K562 (cell line): ENCODE measurements around the gene KBTBD13. TPM values are rescaled to one million over a fixed set of nuclear protein-coding genes. Genes with fewer than 3 reads are reported as not detected.

Experiments used
- ATAC-seq: fragments of 200-7000 bp; cut with Tn5 transposase; 3 replicates; pipeline ENCODE4 v1.9.1; 2020; ENCODE audit warnings: moderate library complexity
- BruUV-seq: library from RNA; stranded (reverse); fragments of 400-500 nt; replicated peaks from 2 replicates; lab custom pipeline; 2021; lab: Mats Ljungman, UMichigan
- CTCF ChIA-PET: fragments of 300-600 bp; formaldehyde crosslinking; extraction: SDS; loops from one replicate; lab custom pipeline; 2021; ENCODE audit warnings: low intra/inter-chr PET ratio; lab: Yijun Ruan, JAX
- POLR2A ChIA-PET: fragments of 300-600, 350-650 bp; sonication (Branson Sonifier 250); formaldehyde crosslinking; extraction: SDS; loops from one replicate; lab custom pipeline; 2021; ENCODE audit warnings: antibody characterized with exemption, inconsistent platforms; lab: Yijun Ruan, JAX
- DNase-seq, 4 experiments: peaks; one replicate each; pipeline versions ENCODE4 v3.0.0 to v3.0.0-alpha.2; 2011 to 2018; ENCODE audit warnings: low spot score in 3 of 4, mixed read lengths in 3 of 4; ENCODE audit errors: extremely low read depth in 1 of 4
- FAIRE-seq: peaks from 2 replicates; lab custom pipeline; 2011; peaks lifted over from hg19 to GRCh38; lab: Jason Lieb, UNC
- H2AFZ ChIP-seq: 2 replicates; pipeline ENCODE4 v1.6.0; 2011; ENCODE audit warnings: low read depth, low read length, control low read depth, inconsistent platforms
- H3K27ac ChIP-seq: fragments of 200-600 bp; 3 replicates; pipeline ENCODE4 v1.8.0; 2011; ENCODE audit warnings: low read depth, mild to moderate bottlenecking, control low read depth, inconsistent platforms, low read length, moderate library complexity, mixed read lengths; ENCODE audit errors: extremely low read depth
- H3K27me3 ChIP-seq, 2 experiments: fragments of 300-600 bp in 1 of 2; 2 replicates in 1 of 2; 3 replicates in 1 of 2; pipeline versions ENCODE4 v1.6.0 to v1.8.0; 2011; ENCODE audit warnings: inconsistent platforms in 2 of 2, low read length in 2 of 2, mild to moderate bottlenecking in 1 of 2, mixed read lengths in 1 of 2, moderate library complexity in 1 of 2; ENCODE audit not compliant: control insufficient read depth in 2 of 2, insufficient read depth in 2 of 2
- H3K36me3 ChIP-seq: fragments of 300-600 bp; 3 replicates; pipeline ENCODE4 v1.8.0; 2011; ENCODE audit warnings: mild to moderate bottlenecking, low read length, inconsistent platforms; ENCODE audit not compliant: control insufficient read depth, insufficient read depth
- H3K4me1 ChIP-seq, 2 experiments: fragments of 200-600 bp in 1 of 2; replicated peaks in 1 of 2; 2 replicates in 1 of 2; 3 replicates in 1 of 2; pipeline versions ENCODE4 v1.5.1 to v1.8.0; 2011; ENCODE audit warnings: inconsistent platforms in 2 of 2, low read length in 2 of 2, mild to moderate bottlenecking in 1 of 2, mixed read lengths in 1 of 2, moderate library complexity in 1 of 2; ENCODE audit not compliant: control insufficient read depth in 2 of 2, insufficient read depth in 2 of 2
- H3K4me2 ChIP-seq: 2 replicates; pipeline ENCODE4 v1.6.1; 2011; ENCODE audit warnings: low read length, control low read depth, inconsistent platforms, mixed read lengths; ENCODE audit not compliant: insufficient read depth
- H3K4me3 ChIP-seq: fragments of 200-600 bp; sonication (generic), shearing (Covaris generic); 2 replicates; pipeline ENCODE4 v1.5.1; 2016; ENCODE audit warnings: control low read depth, inconsistent platforms
- H3K79me2 ChIP-seq: fragments of 200-600 bp; 3 replicates; pipeline ENCODE4 v1.8.0; 2011; ENCODE audit warnings: low read length, inconsistent platforms; ENCODE audit not compliant: control insufficient read depth, insufficient read depth
- H3K9ac ChIP-seq, 2 experiments: 2 replicates each; pipeline versions ENCODE4 v1.6.0 to v1.6.1; 2011; ENCODE audit warnings: low read depth in 2 of 2, low read length in 2 of 2, control low read depth in 1 of 2, inconsistent platforms in 1 of 2, mild to moderate bottlenecking in 1 of 2, mixed read lengths in 1 of 2; ENCODE audit not compliant: insufficient read depth in 1 of 2
- H3K9me1 ChIP-seq: one replicate; pipeline ENCODE4 v1.6.0; 2011; ENCODE audit warnings: inconsistent platforms, mild to moderate bottlenecking, low read length, moderate library complexity; ENCODE audit not compliant: control insufficient read depth, insufficient read depth
- H3K9me3 ChIP-seq: replicated peaks from 2 replicates; pipeline ENCODE4 v1.5.1; 2011; ENCODE audit warnings: low read depth, low read length, inconsistent platforms; ENCODE audit not compliant: control insufficient read depth, insufficient read depth
- H4K20me1 ChIP-seq: replicated peaks from 2 replicates; pipeline ENCODE4 v1.6.1; 2011; ENCODE audit warnings: low read length, inconsistent platforms, mixed read lengths; ENCODE audit not compliant: control insufficient read depth, insufficient read depth
- ELF1 ChIP-seq: fragments of 200-800 bp; sonication (Bioruptor generic); IDR thresholded peaks from 2 replicates; pipeline ENCODE4 v1.6.1; 2016; ENCODE audit warnings: missing genetic modification characterization, missing compliant biosample characterization
- ETV5 ChIP-seq: sonication (generic); formaldehyde crosslinking; IDR thresholded peaks from 2 replicates; pipeline ENCODE4 v1.4.0; 2020; ENCODE audit warnings: low read depth, mild to moderate bottlenecking, missing genetic modification reagents
- FOXP1 ChIP-seq: sonication (generic); formaldehyde crosslinking; IDR thresholded peaks from 2 replicates; pipeline ENCODE4 v1.8.0; 2022; ENCODE audit warnings: mild to moderate bottlenecking, missing genetic modification reagents
- FOXP4 ChIP-seq: sonication (generic); formaldehyde crosslinking; IDR thresholded peaks from 2 replicates; pipeline ENCODE4 v1.8.0; 2022; ENCODE audit warnings: mild to moderate bottlenecking, missing genetic modification reagents, borderline replicate concordance
- HINFP ChIP-seq: fragments of 450-650 bp; conservative IDR thresholded peaks from 2 replicates; pipeline ENCODE4 v1.6.1; 2016; ENCODE audit warnings: missing genetic modification characterization, low read depth, mild to moderate bottlenecking, control low read depth, missing compliant biosample characterization
- LCOR ChIP-seq: sonication (generic); formaldehyde crosslinking; IDR thresholded peaks from 2 replicates; pipeline ENCODE4 v1.8.0; 2022; ENCODE audit warnings: mild to moderate bottlenecking, missing genetic modification reagents
- POLR2A ChIP-seq: fragments of 450-650 bp; conservative IDR thresholded peaks from 2 replicates; pipeline ENCODE4 v1.6.1; 2016
- SLC30A9 ChIP-seq: fragments of 250-450 bp; sonication (Bioruptor Pico); IDR thresholded peaks from 2 replicates; pipeline ENCODE4 v1.8.0; 2022; ENCODE audit warnings: mild to moderate bottlenecking, moderate library complexity
- TSC22D4 ChIP-seq: fragments of 450-650 bp; IDR thresholded peaks from 2 replicates; pipeline ENCODE4 v1.6.1; 2016; ENCODE audit warnings: missing genetic modification characterization, missing biosample characterization, control low read depth
- ZNF311 ChIP-seq: fragments of 250-450 bp; sonication (Bioruptor Pico); IDR thresholded peaks from 2 replicates; pipeline ENCODE4 v1.4.0; 2020; ENCODE audit warnings: mild to moderate bottlenecking, moderate library complexity
- WGBS: fragments of 100-300 bp; shearing (Covaris generic); methylation state at CpG from one replicate; pipeline ENCODE4 v1.1.6; 2016; ENCODE audit warnings: low coverage, mixed read lengths; ENCODE audit not compliant: insufficient coverage; ENCODE audit errors: missing lambda C conversion rate; 5-methylcytosine and 5-hydroxymethylcytosine counted together
- in situ Hi-C: fragments of 300-500 bp; cut with MboI; formaldehyde crosslinking; loops from 4 replicates; pipeline ENCODE4 v1.15.0; 2018; ENCODE audit warnings: inconsistent platforms, mixed read lengths
- intact Hi-C: fragments of 100-400 bp; cut with micrococcal nuclease; formaldehyde crosslinking; loops from 2 replicates; pipeline ENCODE4 v1.14.2; 2022
- polyA plus RNA-seq, 8 experiments: library from polyadenylated mRNA; depleted of rRNA in 4 of 8; stranded (reverse) in 5 of 8; unstranded in 3 of 8; fragments of >200 nt; fragmentation: Nextera tagmentation in 2 of 8; fragmentation: Illumina TruSeq in 1 of 8; extraction: Ambion mirVana in 2 of 8; extraction: Trizol in 1 of 8; gene quantifications; 2 replicates each; pipeline versions ENCODE4 v1.2.1 to v1.2.3, GENCODE V29; 2011 to 2014; ENCODE audit warnings: inconsistent platforms in 1 of 8, missing spikeins in 1 of 8
- total RNA-seq, 7 experiments: library from RNA; depleted of rRNA in 6 of 7; stranded (reverse); fragments of >200 nt in 6 of 7; fragmentation: Illumina TruSeq in 2 of 7; extraction: Trizol in 2 of 7; gene quantifications; 2 replicates each; pipeline versions ENCODE4 v1.2.1 to v1.2.3, GENCODE V29; 2011 to 2021; ENCODE audit warnings: low replicate concordance in 1 of 7

The KBTBD13 gene
- total and polyA plus RNA-seq, 9 of the 15 experiments (the other 6 are each of a cell fraction or from before 2014, with no cell fraction given) = 0.07 to 0.13 (median 0.10) TPM; not detected in 3

DNA sequence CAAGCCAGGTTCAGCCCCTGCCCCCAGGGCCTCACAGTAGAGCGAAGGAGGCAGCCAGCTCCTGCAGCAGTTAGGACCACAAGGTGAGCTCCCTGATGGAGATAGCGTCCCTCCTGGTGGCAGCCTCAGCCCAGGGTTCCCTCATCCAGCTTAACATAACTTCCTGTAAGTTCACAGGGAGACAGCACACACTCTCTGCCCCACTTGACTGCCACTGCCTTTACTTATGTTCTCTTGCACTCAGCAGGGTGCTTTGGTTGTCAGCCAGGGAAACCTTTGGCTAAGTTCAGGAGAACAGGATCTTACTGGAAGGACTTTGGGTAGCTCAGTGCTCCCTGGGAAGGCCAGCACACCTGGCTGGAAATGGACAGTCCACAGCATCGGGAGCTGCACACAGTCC lies 10.9 kb downstream of the KBTBD13 start:
- no TSS peak for BruUV-seq
- Histone ChIP-seq H3K4me2 (no peak overlapping the region), H3K27me3 (peaks cover 24 to 40% of the 10 kb centered on the region in 2 experiments), H3K27ac (no peak overlapping the region), H2AFZ (no peak overlapping the region), H3K36me3 (no peaks in the 10 kb centered on the region), H4K20me1 (peaks cover 8% of the 10 kb centered on the region), H3K9ac (no peak overlapping the region), H3K4me3 (no peak overlapping the region), H3K79me2 (no peaks in the 10 kb centered on the region), H3K9me3 (no peaks in the 10 kb centered on the region), H3K9me1 (no peaks in the 10 kb centered on the region), H3K4me1 (peaks cover 0 to 4% of the 10 kb centered on the region in 2 experiments; a peak in 1 of 5 replicates)
- intact Hi-C loops = loop anchor here (5.0 kb wide), 1 partner anchor 55 kb away; no protein-coding TSS in a partner anchor
- in situ Hi-C loops = no loop called here
- FAIRE-seq (no peak), ATAC-seq (no peak), DNase-seq (no peak)
- ChIA-PET POLR2A (interaction anchor here (0.7 kb wide), 1 partner anchor 217 kb away, joined by 3 read pairs; the partner anchor contains the start of gene RNU5B-1), CTCF (interaction anchor here (3.3 kb wide), 1 partner anchor 54 kb away, joined by 17 read pairs; no protein-coding TSS in a partner anchor)
- no peak for TF ChIP-seq TSC22D4 (tag)
- no peak for TF ChIP-seq LCOR (CRISPR knock-in tag)
- TF ChIP-seq SLC30A9 (CRISPR knock-in tag) = no peak
- TF ChIP-seq HINFP (tag) = no peak
- TF ChIP-seq FOXP1 = no peak
- TF ChIP-seq FOXP4 (CRISPR knock-in tag) = no peak
- TF ChIP-seq POLR2A = no peak
- no peak for TF ChIP-seq ZNF311 (CRISPR knock-in tag)
- TF ChIP-seq ETV5 (CRISPR knock-in tag) = no peak
- TF ChIP-seq ELF1 (tag) = no peak
- WGBS = 3% methylated on average over 3 of the region's 3 CpGs
